Ishikawa (cell line): ENCODE measurements around the gene GRID1.

Experiments
- CEBPB ChIP-seq: IDR thresholded peaks from 2 replicates; pipeline ENCODE4 v1.6.1; 2012
- EGR1 ChIP-seq: IDR thresholded peaks from 2 replicates; pipeline ENCODE4 v1.6.1; 2012
- EP300 ChIP-seq: IDR thresholded peaks from 2 replicates; pipeline ENCODE4 v1.6.1; 2012; ENCODE audit warnings: borderline replicate concordance
- FOXM1 ChIP-seq: IDR thresholded peaks from 2 replicates; pipeline ENCODE4 v1.6.1; 2012; ENCODE audit warnings: low read depth, borderline replicate concordance
- MAX ChIP-seq: IDR thresholded peaks from 2 replicates; pipeline ENCODE4 v1.6.1; 2012
- NFIC ChIP-seq: IDR thresholded peaks from 2 replicates; pipeline ENCODE4 v1.6.1; 2012
- RAD21 ChIP-seq: IDR thresholded peaks from 2 replicates; pipeline ENCODE4 v1.6.1; 2012; ENCODE audit warnings: low read depth
- REST ChIP-seq: IDR thresholded peaks from 2 replicates; pipeline ENCODE4 v1.6.1; 2012; ENCODE audit warnings: low read depth, mild to moderate bottlenecking
- TAF1 ChIP-seq: IDR thresholded peaks from 2 replicates; pipeline ENCODE4 v1.6.1; 2012; ENCODE audit warnings: low read depth, mild to moderate bottlenecking
- TCF12 ChIP-seq: IDR thresholded peaks from 2 replicates; pipeline ENCODE4 v1.6.1; 2012; ENCODE audit warnings: low read depth
- YY1 ChIP-seq: IDR thresholded peaks from 2 replicates; pipeline ENCODE4 v1.6.1; 2012; ENCODE audit warnings: low read depth

GRCh38 chr10:86263907-86264306, 102.7 kb downstream of the GRID1 start:
- TF ChIP-seq CEBPB: no peak
- TF ChIP-seq EP300: no peak
- TF ChIP-seq TAF1: no peak
- TF ChIP-seq MAX: no peak
- TF ChIP-seq NFIC: no peak
- no peak for TF ChIP-seq FOXM1
- no peak for TF ChIP-seq EGR1
- TF ChIP-seq YY1: no peak
- TF ChIP-seq TCF12: no peak
- TF ChIP-seq REST: no peak
- no peak for TF ChIP-seq RAD21
